Calu3 (cell line): Measurements from ENCODE around the gene FBLN2. TPM values are rescaled to one million over a fixed set of nuclear protein-coding genes. Genes with fewer than 3 reads are reported as not detected.

Experiments used
- BruUV-seq: library from RNA; stranded (reverse); fragments of 400-500 nt; replicated peaks from 2 replicates; lab custom pipeline; 2021; lab: Mats Ljungman, UMichigan
- CTCF ChIA-PET: fragments of 300-600 bp; sonication (Branson Sonifier 250); formaldehyde crosslinking; loops from one replicate; lab custom pipeline; 2022; ENCODE audit warnings: antibody characterized with exemption; lab: Charles Lee
- DNase-seq: peaks from one replicate; pipeline ENCODE4 v3.0.0; 2022
- H3K27ac Mint-ChIP-seq: one replicate; pipeline ENCODE4 v1.8.0; 2022; ENCODE audit warnings: mixed read lengths; ENCODE audit not compliant: unreplicated experiment
- H3K27me3 Mint-ChIP-seq: one replicate; pipeline ENCODE4 v1.8.0; 2022; ENCODE audit warnings: mixed read lengths; ENCODE audit not compliant: unreplicated experiment
- H3K36me3 Mint-ChIP-seq: one replicate; pipeline ENCODE4 v1.8.0; 2022; ENCODE audit warnings: mild to moderate bottlenecking, moderate library complexity, mixed read lengths; ENCODE audit not compliant: insufficient read depth, unreplicated experiment
- H3K4me1 Mint-ChIP-seq: one replicate; pipeline ENCODE4 v1.8.0; 2022; ENCODE audit warnings: mild to moderate bottlenecking, low read depth, mixed read lengths; ENCODE audit not compliant: unreplicated experiment
- H3K4me3 Mint-ChIP-seq: one replicate; pipeline ENCODE4 v1.8.0; 2022; ENCODE audit warnings: mild to moderate bottlenecking, low read depth, moderate library complexity, mixed read lengths; ENCODE audit not compliant: unreplicated experiment
- H3K9me3 Mint-ChIP-seq: one replicate; pipeline ENCODE4 v1.8.0; 2022; ENCODE audit warnings: low read depth, mixed read lengths; ENCODE audit not compliant: unreplicated experiment
- CTCF ChIP-seq: fragments of 200-600 bp; IDR thresholded peaks from one replicate; pipeline ENCODE4 v1.8.0; 2022; ENCODE audit warnings: antibody characterized with exemption; ENCODE audit not compliant: unreplicated experiment
- intact Hi-C: fragments of 100-400 bp; cut with micrococcal nuclease; formaldehyde crosslinking; loops from one replicate; pipeline ENCODE4 v1.10.0; 2022; ENCODE audit not compliant: unreplicated experiment
- total RNA-seq: library from RNA; stranded (reverse); gene quantifications from 2 replicates; pipeline ENCODE4 v1.2.3, GENCODE V29; 2022

The FBLN2 gene
- total RNA-seq, 1 experiment from 2014 or later: not detected

- no peak for TF ChIP-seq CTCF
- Mint-ChIP-seq H3K4me1 (peaks cover 6% of the 10 kb centered on the region), H3K9me3 (no peaks in the 10 kb centered on the region), H3K36me3 (no peaks in the 10 kb centered on the region), H3K27ac (no peak overlapping the region), H3K4me3 (no peak overlapping the region), H3K27me3 (peaks cover 8% of the 10 kb centered on the region)
- CTCF ChIA-PET: no interaction called here
- BruUV-seq: no TSS peak
- DNase-seq: no peak
- intact Hi-C loops: no loop called here
Observed at GRCh38 chr3:13594146-13594545, 45.2 kb downstream of the FBLN2 start.

- CTCF ChIA-PET: no interaction called here
- Mint-ChIP-seq H3K27me3 (peaks cover 17% of the 10 kb centered on the region), H3K36me3 (no peaks in the 10 kb centered on the region), H3K9me3 (no peaks in the 10 kb centered on the region), H3K27ac (no peak overlapping the region), H3K4me3 (no peak overlapping the region), H3K4me1 (peaks cover 15% of the 10 kb centered on the region)
- no TSS peak for BruUV-seq
- DNase-seq: no peak
- TF ChIP-seq CTCF: no peak
- intact Hi-C loops: no loop called here
Observed at GRCh38 chr3:13594991-13595421, 46.1 kb downstream of the FBLN2 start.

- H3K4me3 Mint-ChIP-seq: no peak overlapping the region
- no peak for TF ChIP-seq CTCF
- DNase-seq: no peak
- H3K4me1 Mint-ChIP-seq: peaks cover 17% of the 10 kb centered on the region
- peaks cover 21% of the 10 kb centered on the region for H3K27me3 Mint-ChIP-seq
- H3K27ac Mint-ChIP-seq: no peak overlapping the region
- no peaks in the 10 kb centered on the region for H3K36me3 Mint-ChIP-seq
- intact Hi-C loops: no loop called here
- no TSS peak for BruUV-seq
- no peaks in the 10 kb centered on the region for H3K9me3 Mint-ChIP-seq
- CTCF ChIA-PET: no interaction called here
Observed at GRCh38 chr3:13595485-13595884, 46.6 kb downstream of the FBLN2 start.

- intact Hi-C loops: no loop called here
- no peak for TF ChIP-seq CTCF
- H3K27me3 Mint-ChIP-seq: peaks cover 21% of the 10 kb centered on the region
- CTCF ChIA-PET: no interaction called here
- H3K4me3 Mint-ChIP-seq: no peak overlapping the region
- no peaks in the 10 kb centered on the region for H3K36me3 Mint-ChIP-seq
- DNase-seq: no peak
- H3K27ac Mint-ChIP-seq: no peak overlapping the region
- H3K9me3 Mint-ChIP-seq: no peaks in the 10 kb centered on the region
- BruUV-seq: no TSS peak
- H3K4me1 Mint-ChIP-seq: peaks cover 17% of the 10 kb centered on the region
Observed at GRCh38 chr3:13596426-13597205, 47.7 kb downstream of the FBLN2 start.
